H54 (cell line): Measurements from ENCODE around the gene OBSCN.

Experiments
- DNase-seq: peaks from one replicate; pipeline ENCODE4 v3.0.0; 2011; ENCODE audit warnings: low spot score, mixed read lengths; ENCODE audit not compliant: insufficient read length
- FAIRE-seq: peaks from 3 replicates; lab custom pipeline; 2011; peaks lifted over from hg19 to GRCh38; lab: Jason Lieb, UNC
- POLR2A ChIP-seq: IDR thresholded peaks from 2 replicates; pipeline ENCODE4 v1.6.1; 2011; ENCODE audit warnings: low read depth, mild to moderate bottlenecking, low read length

OBSCN gene

DNA sequence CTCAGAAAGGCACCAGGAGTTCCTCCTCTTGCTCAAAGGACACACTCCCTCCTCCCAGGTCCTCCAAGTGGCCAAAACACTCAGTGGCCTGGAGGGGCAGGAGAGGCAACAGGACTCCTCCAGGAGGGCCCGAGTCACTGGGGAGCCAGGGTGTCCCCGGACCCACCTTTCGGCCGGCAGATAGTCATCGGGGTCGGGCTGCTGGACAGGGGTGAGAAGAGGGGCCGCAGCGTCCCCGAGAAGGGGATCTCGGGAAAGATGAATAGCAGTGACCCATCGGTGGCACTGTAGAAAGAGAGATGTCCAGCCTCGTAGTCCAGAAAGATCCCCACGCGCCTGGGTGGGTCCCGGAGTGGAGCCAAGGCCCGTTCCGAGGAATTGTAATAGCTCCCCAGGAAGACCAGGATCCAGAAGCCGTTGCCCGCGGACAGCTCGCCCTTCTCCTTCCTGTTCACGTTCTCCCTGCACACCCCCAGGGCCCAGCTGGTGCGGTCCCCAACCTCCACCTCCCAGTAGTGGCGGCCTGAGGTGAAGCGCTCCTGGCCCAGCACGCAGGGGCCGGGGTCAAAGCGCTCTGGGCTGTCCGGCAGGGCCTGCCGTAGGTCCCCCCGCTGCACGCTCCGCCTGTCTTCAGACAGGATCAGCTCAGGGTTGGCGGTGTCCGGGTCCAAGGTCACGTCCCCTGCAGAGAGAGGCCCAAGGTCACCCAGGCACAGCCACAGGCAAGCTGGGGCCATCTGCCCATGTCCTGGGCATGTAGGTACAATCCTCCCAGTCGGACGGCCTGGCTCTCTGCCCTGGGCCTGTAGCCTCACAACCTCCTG is 186.9 kb downstream of the OBSCN start:
- no peak for TF ChIP-seq POLR2A
- no peak for FAIRE-seq
- no peak for DNase-seq

DNA sequence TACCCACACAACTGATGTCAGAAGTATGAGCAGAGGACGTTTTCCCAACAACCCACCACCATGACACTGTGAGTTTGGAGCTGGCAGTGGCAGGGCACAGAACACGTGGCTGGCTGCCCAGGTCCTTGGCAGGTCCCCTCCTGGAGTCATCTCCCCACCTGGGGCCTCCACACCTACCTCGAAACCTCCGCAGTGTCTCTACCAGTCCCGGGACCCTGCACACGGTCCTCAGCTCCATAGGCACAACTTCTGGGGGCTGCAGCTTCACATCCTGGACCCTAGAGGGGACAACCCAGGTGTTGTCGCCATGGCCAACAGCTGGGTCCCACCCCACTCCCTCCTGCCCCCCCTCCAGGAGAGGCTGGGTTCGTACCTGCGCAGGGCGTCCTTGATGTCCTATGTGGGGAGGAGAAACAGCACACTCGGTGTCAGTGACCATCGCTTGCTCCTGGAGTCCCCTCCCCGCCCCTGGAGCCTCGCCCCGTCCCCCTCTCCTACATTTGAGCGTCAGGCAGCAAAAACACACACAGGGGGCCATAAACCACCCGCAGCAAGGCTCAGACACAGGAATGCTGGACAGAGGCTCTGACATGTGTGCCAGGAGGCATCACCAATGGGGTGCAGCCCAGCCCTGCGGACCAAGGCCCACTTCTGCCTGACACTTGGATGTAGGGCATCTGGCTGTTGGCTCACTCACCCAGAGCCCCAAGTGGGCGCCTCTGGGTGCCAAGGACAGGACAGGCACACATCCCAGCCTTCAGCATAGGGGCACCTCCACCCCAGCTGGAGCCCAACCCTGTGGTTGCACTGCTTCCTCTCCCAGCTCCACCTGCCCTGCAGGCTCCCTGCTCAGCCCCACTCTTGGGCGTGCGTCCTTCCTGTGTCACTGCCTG is 189.2 kb downstream of the OBSCN start:
- FAIRE-seq: no peak
- no peak for TF ChIP-seq POLR2A
- no peak for DNase-seq

DNA sequence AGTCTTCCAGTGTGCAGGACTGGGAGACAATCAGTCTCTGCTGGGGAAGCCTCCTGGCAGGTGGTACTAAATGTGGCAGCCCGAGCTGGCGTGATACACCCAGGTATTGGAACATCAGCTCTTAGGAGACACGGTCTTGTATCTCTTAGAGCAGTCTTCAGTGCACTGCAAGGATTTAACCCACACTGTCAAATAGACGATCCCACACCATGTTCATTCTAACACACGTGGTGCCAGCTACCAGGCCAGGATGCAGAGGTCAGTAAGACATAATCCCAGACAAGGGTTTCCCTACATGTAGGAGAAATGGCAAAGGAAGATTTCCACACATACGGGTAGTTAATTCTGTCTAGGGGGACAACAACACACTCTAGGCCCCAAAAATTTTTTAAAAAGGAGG is 190.1 kb downstream of the OBSCN start:
- DNase-seq (no peak), FAIRE-seq (no peak)
- no peak for TF ChIP-seq POLR2A

DNA sequence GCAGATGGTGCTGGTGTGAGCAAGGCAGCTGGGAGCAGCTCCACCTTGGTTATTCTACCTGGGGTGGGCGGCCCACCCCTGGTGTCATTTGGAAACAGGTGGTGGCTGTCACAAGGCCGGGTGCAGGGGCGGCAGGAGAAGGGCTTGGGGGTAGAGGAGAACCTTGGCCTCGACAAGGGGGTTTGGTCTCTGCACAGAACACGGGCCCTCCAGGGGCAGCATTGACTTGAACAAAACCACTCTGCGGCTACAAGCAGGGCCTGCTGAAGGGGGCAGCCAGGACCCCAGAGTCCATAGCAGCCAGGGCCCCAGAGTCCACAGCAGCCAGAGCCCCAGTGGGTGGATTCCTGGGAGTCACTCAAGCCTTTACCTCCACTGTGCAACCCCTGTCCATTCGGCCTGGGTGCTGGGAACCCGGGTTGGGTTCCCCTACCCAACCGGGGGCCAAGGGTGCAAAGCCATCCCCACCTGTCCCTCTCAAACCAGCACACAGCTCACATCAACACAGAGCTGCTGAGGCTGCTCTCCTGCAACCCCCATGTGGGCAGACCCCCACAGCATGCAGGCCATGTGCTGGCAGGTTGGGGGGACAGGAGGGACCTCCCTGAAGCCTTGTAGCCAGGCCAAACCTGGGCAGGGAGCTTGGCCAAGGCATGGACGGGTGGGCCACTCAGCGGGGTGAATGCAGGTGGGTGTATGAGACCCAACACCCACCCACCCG is 191.1 kb downstream of the OBSCN start:
- no peak for FAIRE-seq
- no peak for DNase-seq
- no peak for TF ChIP-seq POLR2A

DNA sequence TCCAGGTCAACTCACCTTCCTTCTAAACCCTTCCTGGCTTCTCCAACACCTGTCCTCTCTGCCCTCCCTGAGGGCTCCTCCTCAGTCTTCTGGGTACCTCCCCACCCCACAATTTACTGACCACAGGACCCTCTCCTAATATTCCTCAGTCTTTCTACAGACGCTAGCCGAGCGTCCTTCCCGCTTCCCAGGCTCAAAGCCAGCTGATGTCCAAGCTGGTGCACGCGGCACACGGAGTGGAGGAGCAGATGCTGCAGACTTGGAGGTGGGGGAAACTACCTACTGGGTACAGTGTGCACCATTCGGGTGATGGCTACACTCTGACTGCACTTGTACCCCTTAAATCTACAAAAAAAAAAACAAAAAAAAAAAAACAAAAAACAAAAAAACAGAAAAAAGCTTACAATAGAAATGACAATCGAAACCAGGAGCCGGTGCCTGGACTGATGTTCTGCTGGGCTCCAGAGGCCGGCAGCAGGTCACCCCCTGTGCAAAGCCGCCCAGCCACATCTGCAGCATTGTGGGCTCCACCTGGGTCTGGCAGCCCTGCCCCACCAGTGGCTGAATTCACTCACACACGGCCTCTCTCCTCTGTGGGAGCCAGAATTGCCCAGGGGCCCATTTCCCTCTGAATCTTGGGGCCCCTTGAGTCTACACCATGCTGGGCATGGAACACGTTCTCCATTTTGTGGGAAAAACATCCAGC is 191.8 kb downstream of the OBSCN start:
- no peak for FAIRE-seq
- TF ChIP-seq POLR2A: no peak
- DNase-seq: no peak

DNA sequence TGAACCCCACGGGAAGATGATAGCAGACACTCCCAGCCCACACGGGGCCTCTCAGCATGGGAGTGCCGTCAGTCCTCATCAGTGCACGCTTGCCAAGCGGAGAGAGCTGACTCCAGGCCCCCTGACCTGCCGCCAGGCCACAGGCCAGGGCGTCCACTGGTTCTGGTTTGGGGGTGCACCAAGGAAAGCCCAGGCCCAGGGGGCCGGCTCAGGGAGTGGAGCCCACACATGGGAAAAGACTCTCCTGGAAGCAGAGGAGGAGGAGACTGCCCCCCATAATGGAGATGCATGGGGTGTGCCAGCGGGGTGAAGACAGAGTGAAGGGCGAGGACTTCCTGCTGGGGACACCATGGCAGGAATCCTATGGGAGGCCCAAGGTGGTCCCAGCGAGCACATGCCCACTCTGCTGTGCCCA is 192.4 kb downstream of the OBSCN start:
- TF ChIP-seq POLR2A: no peak
- DNase-seq (no peak), FAIRE-seq (no peak)

DNA sequence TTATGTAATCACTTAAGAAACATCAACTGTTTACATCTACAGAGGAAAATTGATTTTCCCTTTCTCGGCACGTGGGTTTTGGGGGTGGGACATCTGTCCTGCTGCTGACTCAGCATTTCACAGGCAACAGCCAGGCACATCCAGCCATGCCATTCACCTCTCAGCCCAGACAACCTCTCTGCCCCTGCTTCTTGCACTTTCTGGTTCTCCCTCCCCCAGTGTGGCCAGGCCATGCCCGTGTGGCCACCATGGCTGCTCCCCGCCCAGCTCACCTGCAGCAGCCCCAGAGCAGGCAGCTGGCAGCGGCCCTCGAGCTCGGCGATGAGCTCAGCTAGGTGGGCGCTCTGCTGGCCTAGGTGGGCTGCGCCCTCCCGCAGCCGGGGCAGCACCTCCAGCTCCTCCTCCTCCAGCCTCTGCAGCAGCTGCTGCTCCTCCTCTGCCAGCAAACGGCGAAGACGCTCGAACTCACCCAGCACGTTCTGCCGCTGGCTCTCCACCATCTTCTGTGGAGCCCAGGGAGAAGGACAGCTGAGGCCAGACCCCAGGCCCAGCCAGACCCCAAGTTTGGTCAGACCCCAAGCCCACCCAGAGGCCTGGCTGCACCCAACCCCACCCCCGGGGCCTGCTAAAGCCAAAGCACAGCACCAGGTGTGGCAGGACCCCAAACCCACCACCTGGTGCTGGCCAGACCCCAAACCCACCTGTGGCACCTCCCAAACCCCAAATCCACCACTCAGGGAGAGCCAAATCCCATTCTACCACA is 193.0 kb downstream of the OBSCN start:
- DNase-seq (no peak), FAIRE-seq (no peak)
- no peak for TF ChIP-seq POLR2A

DNA sequence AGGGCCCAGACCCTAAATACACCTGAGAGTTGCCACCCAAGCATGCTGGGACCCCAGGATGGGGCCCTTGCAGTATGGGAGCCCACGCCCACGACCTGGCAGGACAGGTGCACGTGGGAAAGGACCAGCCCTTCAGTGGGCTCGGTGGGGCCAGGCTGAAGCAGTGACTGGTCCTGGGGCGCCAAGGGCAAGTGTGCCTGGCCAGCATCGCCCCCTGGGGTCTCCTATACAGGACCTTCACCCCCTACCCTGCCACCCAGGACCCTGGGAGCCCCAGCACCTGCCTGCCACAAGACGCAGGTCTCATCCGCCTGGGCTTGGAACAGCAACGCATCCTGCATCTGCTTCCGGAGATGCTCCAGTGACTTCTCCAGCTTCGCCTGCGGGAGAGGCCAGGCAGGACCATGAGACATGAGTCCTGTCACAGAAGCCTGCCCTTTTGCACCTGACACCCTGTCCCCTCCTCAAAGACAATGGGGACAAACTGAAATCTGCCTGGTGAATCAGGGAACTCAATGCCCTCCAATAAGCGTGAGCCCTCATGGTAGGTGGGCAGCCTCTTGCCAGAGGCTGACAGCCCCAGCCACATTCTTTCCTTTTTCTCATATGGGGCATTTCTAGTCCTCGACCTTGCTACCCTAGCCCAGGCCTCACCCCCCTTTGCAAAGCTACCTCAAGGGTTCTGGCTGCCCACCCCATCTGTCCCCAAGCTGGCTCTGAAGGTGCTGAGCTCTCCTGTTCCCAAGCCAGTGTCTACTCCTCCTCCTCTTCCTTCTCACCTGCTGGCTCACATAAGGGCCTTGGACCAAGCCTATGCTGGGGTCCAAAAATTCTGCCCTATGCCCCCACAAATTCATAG is 194.2 kb downstream of the OBSCN start:
- no peak for DNase-seq
- no peak for FAIRE-seq
- TF ChIP-seq POLR2A: no peak

DNA sequence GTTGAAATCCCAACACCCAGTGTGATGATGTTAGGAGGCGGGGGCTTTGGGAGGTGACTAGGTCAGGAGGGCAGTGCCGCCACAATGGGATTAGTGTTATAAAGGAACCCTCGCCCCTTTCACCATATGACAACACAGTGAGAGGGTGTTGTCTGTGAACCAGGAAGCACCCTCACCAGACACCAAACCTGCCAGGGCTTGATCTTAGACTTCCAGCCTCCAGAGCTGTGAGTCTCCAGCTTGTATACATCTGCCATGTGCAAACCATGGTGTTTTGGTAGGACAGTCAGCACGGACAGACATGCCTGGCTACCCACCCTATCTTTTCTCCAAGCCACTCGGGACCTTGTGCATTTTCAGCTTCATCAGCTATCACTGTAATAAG is 194.8 kb downstream of the OBSCN start:
- DNase-seq: no peak
- no peak for TF ChIP-seq POLR2A
- no peak for FAIRE-seq

DNA sequence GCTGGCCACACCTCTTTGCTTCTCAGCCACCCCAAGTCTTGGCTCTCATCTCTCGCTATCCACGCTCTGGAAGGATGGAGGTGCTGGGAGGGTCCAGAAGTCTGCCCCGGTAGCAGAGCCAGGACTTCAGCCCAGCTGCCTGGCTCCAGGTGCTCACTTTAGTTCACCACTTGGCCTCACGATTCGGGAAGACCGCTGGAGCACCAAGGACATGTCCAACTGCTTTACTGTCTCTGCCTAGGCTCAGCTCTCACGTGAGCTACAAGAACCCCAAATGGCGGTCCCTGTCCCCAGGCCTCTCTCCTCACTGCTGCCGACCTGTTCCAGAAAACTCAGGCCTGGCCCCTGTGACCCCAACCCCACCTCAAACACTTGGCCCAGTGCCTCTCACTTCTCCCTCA is 195.4 kb downstream of the OBSCN start:
- DNase-seq (no peak), FAIRE-seq (no peak)
- no peak for TF ChIP-seq POLR2A

DNA sequence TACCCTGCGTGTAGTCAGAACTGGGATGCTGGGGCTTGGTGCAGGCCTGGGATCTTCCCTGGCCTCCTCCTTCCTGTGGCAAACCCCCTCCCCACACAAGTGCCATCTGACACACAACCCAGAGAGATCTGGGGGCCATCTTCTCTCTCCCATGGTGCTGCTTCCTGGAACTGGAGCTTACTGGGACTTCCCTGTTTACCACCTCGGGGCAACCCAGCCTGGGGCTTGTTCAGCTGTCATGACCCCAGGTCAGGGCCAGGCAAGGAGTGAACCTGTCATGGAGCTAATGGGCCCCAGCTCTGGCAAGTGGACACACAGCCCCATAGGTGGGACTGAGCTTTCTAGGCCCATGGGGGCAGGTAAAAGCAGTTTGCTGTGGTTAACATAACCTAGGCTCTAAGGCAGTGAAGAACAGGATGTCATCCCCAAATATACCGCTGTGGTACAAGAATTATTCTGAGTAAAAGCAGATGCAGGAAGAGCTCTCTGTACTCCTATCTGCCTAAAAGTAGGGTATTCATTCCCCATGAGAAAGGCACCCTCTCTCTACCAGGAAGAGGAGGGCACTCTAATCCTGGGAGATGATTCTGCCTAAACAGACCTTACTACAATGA is 196.4 kb downstream of the OBSCN start:
- DNase-seq: no peak
- FAIRE-seq: no peak

More for the DNA sequence above, 196.4 kb downstream of the OBSCN start:
- TF ChIP-seq POLR2A: no peak
